Measurements from ENCODE around the gene IFNL3. TPM values are rescaled to one million over a fixed set of nuclear protein-coding genes. Genes with fewer than 3 reads are reported as not detected.
A peak's percentile ranks its signal among the peaks of the same experiment; 100 is the strongest.

Gene IFNL3
- total RNA-seq, 3 donors from 2014 or later = not detected

- Mint-ChIP-seq H3K9me3 (no peaks in the 10 kb centered on the region), H3K4me3 (peak within 1 kb of the TSS; percentile 22), H3K36me3 (ENCODE audit: insufficient read depth) (no peaks in the 10 kb centered on the region), H3K27me3 (ENCODE audit: low read depth) (peaks cover 80% of the 10 kb centered on the region), H3K4me1 (ENCODE audit: low read depth) (peaks cover 23% of the 10 kb centered on the region)
- DNase-seq = no peak
- ATAC-seq = peak; percentile 47 to 51
These were observed 47.8 kb downstream of the IFNL3 start, which contains the start of gene NCCRP1 for GRCh38 chr19:39196860-39197562. Gene NCCRP1, plus strand, starts transcription at chr19:39196964. Its CDS starts 19 bp downstream, at chr19:39196983.

- no peak overlapping the region for H3K4me3 Mint-ChIP-seq
- no peak for ATAC-seq
- H3K9me3 Mint-ChIP-seq = no peaks in the 10 kb centered on the region
These were observed 48.5 kb downstream of the IFNL3 start for GRCh38 chr19:39196320-39196719.

GRCh38 chr19:39195755-39196154 lies 49.1 kb downstream of the IFNL3 start:
- DNase-seq (no peak), ATAC-seq (no peak)
- Mint-ChIP-seq H3K4me1 (ENCODE audit: low read depth) (peaks cover 23% of the 10 kb centered on the region), H3K9me3 (no peaks in the 10 kb centered on the region), H3K4me3 (peak overlapping the region; percentile 22), H3K36me3 (ENCODE audit: insufficient read depth) (no peaks in the 10 kb centered on the region), H3K27me3 (ENCODE audit: low read depth) (peaks cover 72% of the 10 kb centered on the region)

More at GRCh38 chr19:39196320-39196719, 48.5 kb downstream of the IFNL3 start:
- Mint-ChIP-seq H3K36me3 (ENCODE audit: insufficient read depth) (no peaks in the 10 kb centered on the region), H3K4me1 (ENCODE audit: low read depth) (peaks cover 23% of the 10 kb centered on the region), H3K27me3 (ENCODE audit: low read depth) (peaks cover 77% of the 10 kb centered on the region)
- DNase-seq = no peak

- Mint-ChIP-seq H3K36me3 (ENCODE audit: insufficient read depth) (no peaks in the 10 kb centered on the region), H3K4me3 (no peak overlapping the region), H3K27me3 (ENCODE audit: low read depth) (peaks cover 64% of the 10 kb centered on the region), H3K9me3 (no peaks in the 10 kb centered on the region), H3K4me1 (ENCODE audit: low read depth) (peaks cover 23% of the 10 kb centered on the region)
- no peak for DNase-seq
- ATAC-seq = no peak
These were observed 49.8 kb downstream of the IFNL3 start for GRCh38 chr19:39194832-39195542.

GRCh38 chr19:39193803-39194202 lies 51.0 kb downstream of the IFNL3 start:
- peaks cover 60% of the 10 kb centered on the region for H3K27me3 Mint-ChIP-seq (ENCODE audit: low read depth)
- H3K36me3 Mint-ChIP-seq (ENCODE audit: insufficient read depth) = no peaks in the 10 kb centered on the region
- no peaks in the 10 kb centered on the region for H3K9me3 Mint-ChIP-seq
- peaks cover 23% of the 10 kb centered on the region for H3K4me1 Mint-ChIP-seq (ENCODE audit: low read depth)
- ATAC-seq (no peak), DNase-seq (no peak)
- no peak overlapping the region for H3K4me3 Mint-ChIP-seq

Other genes starting within 250 kb of the IFNL3 start
- gene FBXO27, start 212.5 kb downstream of the IFNL3 start, total RNA-seq = under 1 TPM; 0.18 to 0.63 (median 0.20) TPM
- under 1 TPM in 1 of 3 donors, not detected in 2; 0.20 TPM for gene ACP7, start 160.6 kb downstream of the IFNL3 start, total RNA-seq
- 10 to 100 TPM; 21.3 to 24.4 (median 23.5) TPM for gene PAK4, start 119.2 kb downstream of the IFNL3 start, total RNA-seq
- not detected for gene NCCRP1, start 48.0 kb downstream of the IFNL3 start, total RNA-seq
- under 1 TPM in 2 of 3 donors, not detected in 1; 0.37 to 0.58 TPM for gene SYCN, start 40.7 kb downstream of the IFNL3 start, total RNA-seq
- not detected for gene IFNL4, start 3.9 kb upstream of the IFNL3 start, total RNA-seq
- not detected for gene IFNL2, start 23.4 kb upstream of the IFNL3 start, total RNA-seq
- gene IFNL1, start 51.4 kb upstream of the IFNL3 start, total RNA-seq = not detected
- 1 to 10 TPM; 4.2 to 6.7 (median 6.6) TPM for gene LRFN1, start 75.9 kb upstream of the IFNL3 start, total RNA-seq
- 100 to 1,000 TPM; 147 to 181 (median 178) TPM for gene GMFG, start 91.0 kb upstream of the IFNL3 start, total RNA-seq
- gene SAMD4B, start 97.4 kb upstream of the IFNL3 start, total RNA-seq = 10 to 100 TPM; 72.6 to 81.6 (median 81.1) TPM
- gene PAF1, start 146.1 kb upstream of the IFNL3 start, total RNA-seq = 10 to 100 TPM; 48.0 to 50.8 (median 50.2) TPM
- 10 to 100 TPM; 39.5 to 43.1 (median 39.7) TPM for gene MED29, start 146.4 kb upstream of the IFNL3 start, total RNA-seq
- gene ZFP36, start 161.8 kb upstream of the IFNL3 start, total RNA-seq = 10 to 100 TPM; 39.5 to 50.8 (median 43.7) TPM
- gene PLEKHG2, start 167.7 kb upstream of the IFNL3 start, total RNA-seq = 10 to 100 TPM; 22.0 to 23.7 (median 22.0) TPM
- 1,000 to 10,000 TPM; 3,250 to 3,505 (median 3,474) TPM for gene RPS16, start 190.9 kb upstream of the IFNL3 start, total RNA-seq
- 100 to 1,000 TPM; 193 to 201 (median 197) TPM for gene SUPT5H, start 200.6 kb upstream of the IFNL3 start, total RNA-seq
- gene TIMM50, start 235.8 kb upstream of the IFNL3 start, total RNA-seq = 100 to 1,000 TPM; 192 to 211 (median 195) TPM

Measured in activated T-cell treated with anti-CD3 and anti-CD28 coated beads, Interleukin-2, amount 50 U/mL, for 4 hours (primary cell).